DMS153 treated with DMSO at 0.1 percent for 48 hours (cell line): Measurements from ENCODE around the gene LCAT.
"Not testable (repeated sequence)": the region's sequence is repeated elsewhere in the genome, so short reads cannot be mapped to it uniquely, and the experiment has no call there.

Source experiments
- DNase-seq: peaks from one replicate; lab custom pipeline; 2025; ENCODE audit not compliant: unreplicated experiment; lab: John Stamatoyannopoulos, UW

Gene LCAT

DNA sequence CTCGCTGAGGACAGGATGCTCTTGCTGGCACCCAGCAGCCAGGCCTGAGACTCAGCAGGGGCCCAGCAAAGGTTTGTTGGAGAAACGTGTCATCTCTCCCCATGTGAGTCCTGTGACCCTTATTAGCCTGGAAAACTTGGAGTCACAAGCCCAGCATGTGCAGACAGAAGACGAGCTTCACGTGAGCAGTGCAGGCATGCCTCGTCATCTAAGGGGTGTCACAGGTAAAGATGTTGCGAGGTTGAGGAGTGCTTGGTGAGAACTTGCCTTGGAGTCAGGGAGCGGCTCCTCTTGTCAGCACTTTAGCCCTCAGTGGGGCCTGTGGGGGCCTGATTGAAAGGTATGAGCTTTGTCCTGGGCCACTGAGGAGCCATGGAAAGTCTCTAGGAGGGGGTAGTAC lies 10.1 kb downstream of the LCAT start:
- DNase-seq, result no peak

DNA sequence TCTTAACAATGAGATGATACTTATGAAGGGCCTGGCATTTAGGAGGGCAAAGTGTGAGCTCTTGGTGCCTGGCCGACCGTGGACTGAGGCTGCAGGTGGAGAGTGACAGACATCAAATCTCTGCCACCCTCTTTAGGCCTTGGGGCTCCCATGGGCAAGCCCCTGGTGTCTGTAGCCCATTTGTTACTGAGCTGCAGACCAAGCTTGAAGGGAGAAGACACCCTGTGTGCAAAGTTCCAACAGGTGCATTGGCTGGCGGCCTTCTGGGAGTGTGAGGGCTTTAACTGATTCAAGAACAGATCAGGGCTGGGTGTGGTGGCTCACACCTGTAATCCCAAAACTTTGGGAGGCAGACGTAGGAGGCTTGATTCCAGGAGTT lies 11.5 kb downstream of the LCAT start:
- DNase-seq, result no peak

DNA sequence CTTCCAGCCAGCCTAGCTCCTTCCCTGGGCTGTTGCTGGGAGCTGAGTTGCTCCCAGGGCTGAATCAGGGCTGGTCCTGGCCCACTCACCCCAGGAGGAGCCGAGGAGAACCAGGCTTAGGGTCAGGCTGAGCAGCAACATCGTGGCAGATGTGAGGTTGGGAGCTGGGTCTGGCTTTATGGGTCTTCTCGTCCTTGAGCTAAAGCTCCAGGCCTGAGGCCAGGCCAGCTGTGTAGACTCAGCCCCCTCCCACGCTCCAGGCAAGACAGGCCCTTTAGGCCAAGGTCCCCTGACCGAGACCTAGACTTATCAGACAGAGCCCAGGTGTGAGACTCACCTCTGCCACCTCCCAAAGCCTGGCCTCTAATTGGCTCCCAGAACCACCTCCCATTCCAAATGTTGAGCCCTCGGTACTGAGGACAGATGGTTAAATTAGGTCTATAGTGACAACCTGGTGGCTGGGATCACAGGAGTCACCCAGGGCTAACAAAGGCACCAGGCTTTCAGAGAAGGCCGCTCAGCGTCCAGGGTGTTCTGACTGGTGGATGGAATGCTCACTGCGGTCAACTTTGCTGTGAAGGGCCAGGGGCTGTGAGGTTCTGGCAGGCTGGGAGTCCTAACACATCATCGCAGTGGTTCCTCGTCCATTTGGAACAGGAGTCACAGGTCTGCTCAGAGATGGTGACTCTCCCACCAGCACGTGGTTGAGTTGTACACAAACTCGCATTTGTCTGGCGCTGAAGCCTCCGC lies 12.0 kb downstream of the LCAT start, which contains the start of gene CTRL:
CTRL (minus strand) TSS at position 151 of the 750 bp plus-strand sequence; CDS start at position 141, 10 bp downstream.
- no peak for DNase-seq

DNA sequence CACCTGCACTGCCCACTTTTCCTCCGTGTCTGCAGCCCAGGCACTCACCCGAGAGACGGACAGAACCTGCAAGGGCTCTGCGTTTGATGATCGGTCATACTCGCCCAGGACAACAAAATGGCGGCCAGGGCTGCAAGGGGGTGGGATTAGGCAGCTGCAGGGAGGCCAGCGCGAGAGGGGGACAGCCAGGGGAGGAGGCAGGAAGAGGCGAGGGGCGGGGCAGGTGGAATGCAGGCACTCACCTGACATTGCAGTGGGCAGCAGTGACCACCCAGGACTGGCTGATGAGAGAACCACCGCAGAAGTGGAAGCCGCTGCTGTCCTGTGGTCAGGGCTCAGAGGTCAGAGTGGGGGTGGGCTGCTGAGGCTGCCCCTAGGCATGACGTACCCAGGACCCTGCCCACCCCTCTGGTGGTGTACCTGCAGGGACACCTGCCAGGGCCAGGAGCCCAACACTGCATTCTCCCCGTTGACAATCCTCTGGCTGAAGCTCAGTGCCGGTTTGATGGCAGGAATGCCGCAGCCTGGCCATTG lies 13.2 kb downstream of the LCAT start:
- DNase-seq, result no peak

DNA sequence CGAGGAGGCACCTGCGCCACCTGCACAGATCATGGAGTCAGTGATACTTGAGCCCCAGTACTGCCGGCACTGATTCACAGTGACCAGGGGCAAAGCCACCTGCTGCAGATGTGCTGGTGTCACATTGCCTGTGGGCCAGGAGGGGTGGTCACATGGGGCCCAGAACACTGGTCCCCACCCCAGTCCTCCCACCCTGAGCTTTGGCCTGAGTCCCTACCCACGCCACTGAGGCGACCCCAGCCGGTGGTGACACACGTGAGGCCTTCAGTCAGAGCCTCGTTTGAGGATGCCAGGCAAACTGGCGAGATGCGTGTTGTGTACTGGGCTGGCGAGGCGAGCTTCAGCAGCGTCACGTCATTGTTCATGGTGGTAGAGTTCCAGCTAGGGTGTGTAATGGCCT lies 13.7 kb downstream of the LCAT start:
- DNase-seq, result no peak

DNA sequence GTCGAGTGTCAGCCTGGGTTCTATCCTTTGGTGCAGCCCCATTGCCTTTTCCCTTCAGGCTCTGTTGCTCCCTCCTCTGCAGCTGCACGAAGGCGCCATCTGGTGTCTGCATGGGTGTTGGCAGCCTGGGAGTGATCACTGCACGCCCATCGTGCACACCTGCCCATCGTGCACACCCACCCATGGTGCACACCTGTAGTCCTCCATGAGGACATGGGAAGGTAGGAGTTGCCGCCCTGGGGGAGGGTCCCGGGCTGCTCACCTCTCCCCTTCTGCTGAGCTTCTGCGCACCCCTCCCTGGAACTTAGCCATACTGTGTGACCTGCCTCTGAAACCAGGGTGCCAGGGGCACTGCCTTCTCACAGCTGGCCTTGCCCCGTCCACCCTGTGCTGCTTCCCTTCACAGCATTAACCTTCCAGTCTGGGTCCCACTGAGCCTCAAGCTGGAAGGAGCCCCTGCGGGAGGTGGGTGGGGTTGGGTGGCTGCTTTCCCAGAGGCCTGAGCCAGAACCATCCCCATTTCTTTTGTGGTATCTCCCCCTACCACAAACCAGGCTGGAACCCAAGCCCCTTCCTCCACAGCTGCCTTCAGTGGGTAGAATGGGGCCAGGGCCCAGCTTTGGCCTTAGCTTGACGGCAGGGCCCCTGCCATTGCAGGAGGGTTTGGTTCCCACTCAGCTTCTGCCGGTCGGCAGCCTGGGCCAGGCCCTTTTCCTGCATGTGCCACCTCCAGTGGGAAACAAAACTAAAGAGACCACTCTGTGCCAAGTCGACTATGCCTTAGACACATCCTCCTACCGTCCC lies 15.2 kb downstream of the LCAT start:
- peak; percentile 70 for DNase-seq

DNA sequence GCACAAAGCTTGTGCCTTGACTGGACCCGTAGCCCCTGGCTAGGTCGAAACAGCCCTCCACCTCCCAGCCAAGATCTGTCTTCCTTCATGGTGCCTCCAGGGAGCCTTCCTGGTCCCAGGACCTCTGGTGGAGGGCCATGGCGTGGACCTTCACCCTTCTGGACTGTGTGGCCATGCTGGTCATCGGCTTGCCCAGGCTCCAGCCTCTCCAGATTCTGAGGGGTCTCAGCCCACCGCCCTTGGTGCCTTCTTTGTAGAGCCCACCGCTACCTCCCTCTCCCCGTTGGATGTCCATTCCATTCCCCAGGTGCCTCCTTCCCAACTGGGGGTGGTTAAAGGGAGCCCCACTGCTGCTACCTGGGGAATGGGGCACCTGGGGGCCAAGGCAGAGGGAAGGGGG lies 15.8 kb downstream of the LCAT start:
- DNase-seq, result no peak

DNA sequence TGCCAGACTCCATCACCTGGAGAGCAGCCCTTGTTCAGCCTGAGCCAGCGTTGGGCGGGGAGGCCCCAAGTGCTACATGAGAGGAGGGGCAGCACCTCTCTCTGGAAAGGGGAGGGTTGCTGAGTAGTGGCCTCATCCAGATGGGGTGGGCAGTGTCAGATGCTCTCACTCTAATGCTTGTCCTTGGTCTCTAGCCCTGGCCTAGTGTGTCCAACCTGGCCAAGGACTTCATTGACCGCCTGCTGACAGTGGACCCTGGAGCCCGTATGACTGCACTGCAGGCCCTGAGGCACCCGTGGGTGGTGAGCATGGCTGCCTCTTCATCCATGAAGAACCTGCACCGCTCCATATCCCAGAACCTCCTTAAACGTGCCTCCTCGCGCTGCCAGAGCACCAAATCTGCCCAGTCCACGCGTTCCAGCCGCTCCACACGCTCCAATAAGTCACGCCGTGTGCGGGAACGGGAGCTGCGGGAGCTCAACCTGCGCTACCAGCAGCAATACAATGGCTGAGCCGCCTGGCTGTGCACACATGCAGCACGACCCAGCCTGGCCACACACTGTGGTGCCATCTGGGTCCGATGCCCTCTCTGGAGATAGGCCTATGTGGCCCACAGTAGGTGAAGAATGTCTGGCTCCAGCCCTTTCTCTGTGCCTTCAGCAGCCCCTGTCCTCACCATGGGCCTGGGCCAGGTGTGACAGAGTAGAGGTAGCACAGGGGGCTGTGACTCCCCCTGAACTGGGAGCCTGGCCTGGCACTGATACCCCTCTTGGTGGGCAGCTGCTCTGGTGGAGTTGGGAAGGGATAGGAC lies 16.6 kb downstream of the LCAT start:
- DNase-seq, result no peak

DNA sequence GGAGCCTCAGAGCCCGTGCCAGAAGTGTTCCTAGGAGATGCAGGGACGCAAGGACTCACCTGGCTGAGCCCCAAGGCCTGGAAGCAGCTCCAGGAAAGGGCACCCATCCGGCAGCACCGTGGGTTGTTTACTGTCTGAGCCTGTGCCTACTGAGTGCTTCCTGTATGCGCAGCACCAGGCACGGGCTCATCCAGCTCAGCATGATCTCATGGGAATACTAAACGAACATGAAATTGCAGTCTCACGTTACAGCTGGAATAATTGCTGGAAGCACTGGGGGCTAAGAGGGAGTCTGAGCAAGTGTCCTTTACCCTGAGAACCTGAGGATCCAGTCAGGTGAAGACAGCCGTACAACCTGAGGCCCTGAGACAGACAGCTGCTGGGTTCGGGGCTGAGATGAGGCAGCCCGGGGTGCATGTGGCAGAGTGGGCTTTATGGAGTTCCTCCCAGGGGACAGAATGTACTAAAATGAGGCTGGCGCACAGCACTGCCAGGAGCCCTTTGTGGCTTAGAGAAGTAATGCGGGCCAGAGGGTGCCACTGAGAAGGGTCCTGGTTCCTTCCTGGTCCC lies 17.7 kb downstream of the LCAT start:
- peak; percentile 96 for DNase-seq

DNA sequence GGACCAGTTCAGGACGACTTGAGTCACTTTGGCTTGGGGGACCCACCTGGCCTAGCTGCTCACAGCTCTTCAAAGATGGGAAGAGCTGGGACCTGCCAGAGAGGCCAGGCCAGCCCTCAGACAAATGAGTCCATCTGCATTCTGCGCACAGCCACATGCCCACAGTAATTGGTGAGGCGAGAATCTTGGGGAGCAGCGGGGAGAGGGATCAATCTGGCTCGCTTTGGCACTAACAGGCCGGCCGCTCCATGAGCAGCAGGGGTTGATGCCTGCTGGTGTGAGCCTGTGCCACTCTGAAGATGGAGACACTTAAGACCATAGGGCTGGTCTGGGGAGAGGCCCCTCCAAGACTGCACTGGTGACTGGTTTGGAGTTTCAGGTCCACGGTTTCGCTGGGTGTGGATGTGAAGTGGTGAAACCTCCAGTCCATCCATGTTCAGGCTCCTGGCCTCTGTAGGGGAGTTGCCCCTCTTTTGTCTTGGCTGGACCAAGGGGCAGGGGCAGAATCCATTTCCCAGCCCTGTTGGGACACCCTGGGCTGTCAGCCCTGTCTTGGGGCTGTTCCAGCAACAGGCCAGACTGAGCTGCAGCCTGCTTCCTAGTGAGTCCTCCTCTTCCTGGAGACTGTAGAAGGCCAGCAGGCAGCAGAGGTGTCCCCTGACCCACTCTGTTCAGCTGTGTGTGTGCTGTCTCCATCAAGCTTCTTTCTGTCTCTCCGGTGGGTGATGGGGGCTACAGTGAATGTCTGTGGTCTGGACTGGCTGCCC lies 19.6 kb downstream of the LCAT start:
- no peak for DNase-seq

DNA sequence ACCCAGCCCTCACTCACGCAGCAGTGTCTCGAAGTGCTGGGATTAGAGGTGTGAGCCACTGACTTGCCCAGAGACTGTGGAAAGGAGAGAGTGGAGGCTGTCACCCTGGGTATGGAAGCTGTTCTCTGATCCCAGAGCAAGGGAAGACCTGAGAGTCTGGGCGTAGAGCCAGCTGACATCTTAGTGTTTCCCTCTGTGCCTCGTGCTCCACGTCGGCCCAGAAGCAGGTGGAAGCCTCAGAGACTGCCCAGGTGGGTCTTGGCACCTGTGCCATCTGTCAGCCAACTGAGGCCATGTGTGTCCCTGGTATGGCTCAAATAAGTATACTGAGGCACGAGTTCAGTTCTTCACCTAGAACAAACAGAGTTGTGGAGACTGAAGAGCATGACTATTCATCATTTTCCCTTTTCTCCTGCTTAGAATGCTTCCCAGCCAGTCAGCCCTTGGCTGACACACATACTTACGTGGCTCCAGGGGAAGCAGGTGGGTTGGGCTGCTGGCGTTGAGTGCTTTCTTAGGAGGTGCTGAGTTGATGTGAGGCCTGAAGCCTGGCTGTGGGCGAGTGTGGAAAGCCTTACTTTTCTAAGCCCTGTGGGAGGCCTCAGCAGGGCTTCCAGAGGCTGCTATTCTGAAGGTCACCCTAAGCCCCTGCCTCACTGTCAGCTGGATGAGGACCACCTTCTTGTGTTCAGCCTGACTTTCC lies 20.4 kb downstream of the LCAT start:
- peak; percentile 45 for DNase-seq

DNA sequence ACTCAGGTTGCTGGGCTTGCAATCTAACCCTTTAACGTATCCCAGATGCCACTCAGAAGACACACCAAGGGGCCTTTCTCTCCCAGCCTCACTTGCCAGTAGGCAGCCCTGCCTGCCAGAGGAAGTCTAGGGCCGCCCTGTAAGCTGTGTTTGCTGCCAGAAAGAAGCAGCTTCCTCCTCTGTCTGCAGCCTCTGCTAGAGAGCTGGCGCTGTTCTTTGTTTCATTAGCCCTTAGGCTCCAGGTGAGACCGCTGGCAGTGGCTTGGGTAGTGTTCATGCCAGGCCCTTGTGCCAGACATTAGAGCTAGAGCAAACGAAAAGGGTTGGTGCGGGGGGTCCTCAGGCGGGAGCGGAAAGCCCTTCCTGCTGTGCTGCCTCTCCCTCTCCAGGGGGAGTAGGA lies 21.2 kb downstream of the LCAT start:
- DNase-seq, result peak; percentile 79

DNA sequence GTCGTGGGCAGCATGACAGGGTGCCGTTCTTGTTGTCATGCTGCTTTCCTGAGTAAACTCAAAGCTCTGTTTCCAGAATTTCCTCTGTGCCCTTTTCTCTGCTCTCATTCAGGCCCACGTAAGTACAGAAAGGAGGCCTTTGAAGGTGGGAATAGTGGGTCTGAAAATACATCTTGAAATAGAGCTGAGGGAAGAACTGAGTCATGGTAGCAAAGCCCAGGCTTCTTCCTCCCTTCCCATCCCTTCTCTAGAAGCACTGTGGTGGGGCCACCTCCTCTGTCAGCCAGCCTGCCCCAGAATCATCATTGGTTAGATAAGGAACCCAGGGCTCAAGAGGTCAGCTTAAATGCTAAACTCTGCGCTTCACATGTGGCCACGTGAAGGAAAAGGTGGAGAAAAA lies 21.7 kb downstream of the LCAT start:
- no peak for DNase-seq

DNA sequence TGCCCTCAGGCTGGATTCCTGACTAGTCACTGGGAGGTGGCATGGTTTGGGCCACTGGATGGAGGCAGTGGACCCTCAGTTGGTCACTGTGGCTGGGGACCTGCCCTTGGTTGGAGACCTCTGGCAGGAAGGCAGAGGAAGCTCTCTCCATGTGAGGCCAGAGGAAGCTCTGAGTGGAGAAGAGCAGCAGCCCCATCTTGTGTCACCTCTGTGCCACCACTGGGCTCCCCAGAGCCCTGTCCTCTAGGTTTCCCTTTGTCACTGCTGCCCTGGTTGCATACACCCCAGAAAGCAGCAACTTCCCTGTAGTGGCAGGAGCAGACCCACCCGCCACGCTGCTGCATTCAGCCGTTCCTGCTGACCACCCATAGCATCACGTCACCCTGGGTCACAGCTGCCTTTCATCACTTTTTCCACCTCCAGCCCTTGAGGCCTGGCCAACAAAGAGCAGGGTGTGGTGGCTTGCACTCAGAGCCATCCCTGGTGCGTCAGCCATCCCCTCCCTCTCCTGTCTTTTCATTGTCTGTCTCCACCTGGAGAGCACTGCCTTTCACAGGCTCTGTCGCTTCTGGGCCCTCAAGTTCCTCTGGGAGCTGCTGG lies 24.2 kb downstream of the LCAT start:
- peak; percentile 50 for DNase-seq

DNA sequence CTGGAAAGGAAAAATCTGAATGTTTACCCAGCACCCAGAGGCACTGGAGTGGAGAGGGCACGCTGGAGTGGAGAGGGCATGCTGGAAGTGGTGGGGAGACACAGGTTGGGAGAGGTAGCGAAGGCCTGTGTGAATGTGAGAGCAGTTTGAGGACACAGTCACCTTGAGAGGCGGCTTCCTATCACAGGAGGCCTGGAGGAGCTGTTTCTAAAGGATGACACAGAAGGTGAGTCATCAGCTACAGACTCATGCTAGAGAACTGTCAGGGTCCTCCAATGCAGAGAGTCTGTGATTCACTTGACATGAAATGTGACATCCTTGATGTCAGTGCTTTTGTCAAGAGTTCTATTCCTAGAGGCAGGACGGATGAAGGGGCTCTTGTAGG lies 26.1 kb downstream of the LCAT start:
- no peak for DNase-seq

DNA sequence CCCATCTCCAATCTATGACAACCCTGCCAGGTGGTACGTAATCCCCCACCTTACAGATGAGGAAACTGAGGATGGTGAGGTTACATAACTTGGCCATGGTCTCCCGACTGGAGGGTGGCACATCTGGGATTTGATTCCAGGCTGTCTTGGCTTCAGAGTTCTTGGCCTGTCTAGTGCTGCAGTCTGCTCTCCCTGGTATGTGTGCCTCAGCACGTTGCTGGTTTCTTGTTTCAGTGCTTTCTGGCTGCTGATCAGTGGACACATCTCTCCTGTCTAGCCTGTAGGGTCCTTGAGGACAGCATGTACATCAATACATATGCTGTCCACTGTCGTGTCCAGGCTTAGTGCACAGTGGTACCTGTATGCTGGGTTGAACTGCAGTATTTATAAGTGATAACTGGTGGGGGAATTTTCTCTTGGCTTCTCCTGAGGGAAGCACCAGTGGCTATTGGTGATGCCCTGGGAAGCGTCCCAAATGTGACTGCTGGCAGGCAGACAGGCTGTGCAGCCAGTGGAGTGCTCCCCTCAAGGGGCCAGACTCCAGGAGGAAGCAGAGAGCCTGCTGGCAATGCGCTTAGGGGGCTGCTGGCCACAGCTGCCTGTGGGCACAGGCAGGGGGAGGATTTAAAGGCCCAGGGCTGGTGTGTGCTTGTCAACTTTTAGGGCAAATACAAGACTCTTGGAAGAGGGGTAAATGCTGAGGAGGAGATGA lies 26.6 kb downstream of the LCAT start:
- no peak for DNase-seq

DNA sequence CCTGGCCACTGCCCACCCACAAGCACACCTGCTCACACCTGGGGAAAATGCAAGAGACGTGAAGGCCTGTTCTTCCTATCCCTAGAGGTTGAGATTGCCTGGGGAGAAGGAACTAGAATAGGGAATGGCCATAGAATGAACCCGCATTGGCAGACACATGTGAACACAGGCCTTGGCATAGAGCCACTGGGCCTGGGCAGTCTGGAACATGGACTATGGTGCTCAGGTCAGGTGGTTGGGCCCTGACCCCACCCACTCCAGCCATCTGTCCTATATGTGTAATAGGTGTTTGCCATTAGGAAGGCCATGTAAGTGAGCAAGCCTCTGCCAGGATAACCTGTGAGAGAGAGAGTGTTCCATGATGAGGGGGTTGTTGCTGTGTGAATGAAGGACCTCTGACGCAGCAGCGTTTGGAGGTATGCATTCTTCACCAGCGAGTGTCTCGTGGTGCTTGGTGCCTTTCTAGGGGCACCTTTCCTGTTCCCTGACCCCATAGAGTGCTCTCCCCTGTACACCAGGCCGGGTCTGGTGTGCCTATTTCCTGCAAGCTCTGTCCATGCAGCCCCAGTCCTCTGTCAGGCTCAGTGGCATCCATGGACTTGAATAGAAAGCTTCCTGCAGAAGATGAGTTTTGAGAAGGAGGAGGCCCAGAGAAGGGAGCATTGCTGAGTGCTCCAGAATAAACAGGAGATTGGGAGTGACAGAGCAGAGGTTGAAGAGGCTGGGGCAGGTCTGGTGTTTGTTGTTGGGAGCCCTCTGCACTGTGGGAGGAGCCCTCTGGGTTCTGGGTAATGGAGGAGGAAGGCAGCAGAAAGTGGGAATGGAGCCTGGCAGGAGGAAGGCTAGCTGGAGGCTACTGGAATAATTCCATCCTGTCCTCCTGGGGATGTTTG lies 27.8 kb downstream of the LCAT start:
- DNase-seq, result no peak

DNA sequence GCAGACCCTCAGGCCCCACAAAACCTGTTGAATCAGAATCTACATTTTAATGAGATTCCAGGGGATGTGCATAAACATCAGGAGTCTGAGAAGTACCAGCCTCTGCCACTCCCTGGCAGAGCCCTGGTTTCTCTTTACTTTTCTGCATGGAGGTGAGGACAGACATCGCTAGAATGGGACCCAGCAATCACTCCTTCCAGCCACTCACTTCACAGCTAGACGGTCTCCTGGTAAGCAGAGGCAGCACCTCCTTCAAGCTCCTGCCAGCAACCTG lies 28.5 kb downstream of the LCAT start:
- not testable (repeated sequence) for DNase-seq
